UCSD-AML1 (cell line): Measurements from ENCODE around the gene NTF3.

Experiments
- DNase-seq: peaks from one replicate; lab custom pipeline; 2025; ENCODE audit not compliant: unreplicated experiment; lab: John Stamatoyannopoulos, UW

The NTF3 gene

DNA sequence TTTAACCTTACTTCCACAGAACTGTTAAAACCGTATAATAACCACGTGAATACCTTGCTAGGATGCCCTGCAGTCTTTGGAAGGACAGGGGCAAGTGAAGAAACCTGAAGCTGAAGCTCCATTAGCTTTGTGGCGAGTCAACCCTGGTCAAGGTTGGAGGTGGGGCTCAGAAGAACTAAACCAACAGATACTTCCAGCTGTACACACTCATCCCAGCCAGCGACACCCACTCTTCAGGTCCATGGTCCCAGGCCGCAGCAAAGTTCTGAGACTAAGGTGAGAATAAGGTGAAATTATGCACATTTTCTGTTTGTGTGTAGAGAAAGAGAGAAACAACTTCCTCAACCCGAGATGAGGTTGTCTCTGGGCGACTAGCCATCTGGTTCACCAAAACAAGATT lies 77.6 kb downstream of the NTF3 start:
- no peak for DNase-seq

DNA sequence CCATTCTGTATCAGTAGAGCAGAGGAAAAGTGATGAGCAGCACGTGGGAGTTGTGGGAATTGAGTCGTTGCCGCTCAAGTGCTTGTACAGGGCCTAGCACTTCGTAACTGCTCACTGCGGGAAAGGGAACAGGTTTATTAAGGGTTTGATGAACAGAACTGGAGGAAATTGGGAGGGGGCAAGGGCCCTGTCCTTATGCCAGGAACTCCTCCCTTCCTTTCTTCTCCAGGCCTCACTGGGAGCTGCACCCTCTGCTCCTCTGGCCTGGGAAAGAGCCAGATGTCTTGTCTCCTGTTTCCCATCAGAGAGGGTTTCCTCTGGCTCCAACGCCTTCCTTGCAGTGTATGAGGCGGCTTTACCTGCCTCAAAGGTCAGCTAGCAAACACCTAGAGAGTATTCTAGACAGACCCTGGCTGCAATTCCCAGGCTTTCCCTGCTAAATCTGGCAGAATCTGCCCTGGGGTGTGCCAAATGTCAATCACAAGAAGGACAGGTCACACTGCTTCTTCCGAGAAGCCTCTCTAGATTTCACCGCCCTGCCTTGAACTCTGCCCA lies 78.4 kb downstream of the NTF3 start:
- no peak for DNase-seq

DNA sequence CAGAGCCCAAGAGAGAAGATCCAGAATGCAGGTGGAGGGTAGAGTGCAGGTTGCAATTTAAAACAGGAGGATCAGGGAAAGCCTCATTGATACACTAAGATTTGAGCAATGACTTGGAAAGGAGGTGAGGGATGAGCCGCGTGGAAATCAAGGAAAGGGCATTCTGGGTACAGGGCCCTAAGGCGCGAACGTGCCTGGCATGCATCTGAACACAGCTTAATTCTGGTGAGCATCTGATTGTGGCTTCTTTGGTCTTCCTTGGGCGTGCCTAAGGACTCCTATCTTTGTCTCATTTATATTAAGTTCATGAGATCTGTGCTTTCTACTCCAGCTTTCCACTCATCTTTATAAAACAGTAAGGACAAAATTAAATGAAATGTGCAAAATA lies 79.3 kb downstream of the NTF3 start:
- DNase-seq: no peak

DNA sequence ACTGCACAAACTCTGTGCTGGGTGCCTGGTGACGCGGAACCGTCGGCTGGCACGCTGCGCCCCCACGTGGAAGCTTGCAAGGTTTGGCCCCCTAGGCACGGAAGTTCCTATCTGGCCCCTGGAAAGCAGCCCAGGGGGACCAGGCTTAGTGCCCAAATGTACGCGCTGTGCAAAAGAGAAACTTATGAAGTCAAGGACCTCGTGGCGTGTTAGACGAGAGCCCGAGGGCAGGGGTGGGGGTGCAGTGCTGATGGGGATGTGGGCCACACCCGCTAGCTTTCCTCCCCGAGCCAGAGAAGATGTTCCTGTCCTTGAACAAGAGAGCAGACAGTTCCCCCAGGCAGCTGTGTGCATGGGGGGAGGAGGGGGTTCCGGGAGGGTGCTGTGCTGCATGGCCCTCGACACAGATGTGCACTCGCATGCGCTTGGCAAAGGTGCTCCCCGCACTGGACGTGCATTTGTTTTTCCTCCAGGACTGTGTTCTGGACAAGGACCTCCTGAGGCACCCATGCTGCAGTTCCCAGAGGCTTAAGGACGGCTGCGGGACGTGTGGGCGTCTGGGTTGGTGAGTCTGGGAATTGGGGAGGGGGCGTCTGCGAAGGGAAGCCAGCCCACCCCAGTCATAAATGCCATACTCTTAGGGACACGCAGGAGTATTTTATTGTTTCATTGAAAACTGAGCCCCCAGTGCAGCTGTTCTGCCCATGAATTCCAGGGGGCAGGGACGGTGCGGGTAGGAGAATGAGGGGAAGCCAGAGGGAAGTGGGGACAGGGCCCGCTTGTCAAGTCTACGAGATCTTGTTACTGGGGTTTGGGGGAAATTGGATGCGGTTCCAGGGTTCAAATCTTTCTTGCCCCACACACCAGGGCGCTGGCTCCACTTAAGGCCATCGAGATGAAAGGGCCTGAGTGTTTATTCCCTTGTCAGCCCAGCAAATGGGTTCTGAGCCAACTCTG lies 80.0 kb downstream of the NTF3 start:
- peak; percentile 18 for DNase-seq

DNA sequence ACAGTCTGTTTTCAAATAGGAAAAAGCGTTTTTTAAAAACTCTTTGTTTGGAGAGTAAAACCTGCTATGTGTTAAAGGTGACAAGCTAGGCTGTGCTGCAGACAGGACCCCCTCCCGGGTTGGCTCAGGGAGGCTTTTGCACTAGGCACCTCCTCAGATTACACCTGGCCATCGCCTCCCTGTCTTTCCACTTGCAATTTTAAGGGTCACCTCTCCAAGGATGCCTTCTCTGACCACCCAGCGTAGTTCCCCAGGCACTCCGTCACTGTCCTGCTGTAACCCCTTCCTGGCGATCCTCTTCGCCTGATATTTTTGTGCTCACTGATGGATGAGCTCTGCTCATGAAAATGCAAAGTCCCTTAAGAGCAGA lies 80.7 kb downstream of the NTF3 start:
- no peak for DNase-seq

DNA sequence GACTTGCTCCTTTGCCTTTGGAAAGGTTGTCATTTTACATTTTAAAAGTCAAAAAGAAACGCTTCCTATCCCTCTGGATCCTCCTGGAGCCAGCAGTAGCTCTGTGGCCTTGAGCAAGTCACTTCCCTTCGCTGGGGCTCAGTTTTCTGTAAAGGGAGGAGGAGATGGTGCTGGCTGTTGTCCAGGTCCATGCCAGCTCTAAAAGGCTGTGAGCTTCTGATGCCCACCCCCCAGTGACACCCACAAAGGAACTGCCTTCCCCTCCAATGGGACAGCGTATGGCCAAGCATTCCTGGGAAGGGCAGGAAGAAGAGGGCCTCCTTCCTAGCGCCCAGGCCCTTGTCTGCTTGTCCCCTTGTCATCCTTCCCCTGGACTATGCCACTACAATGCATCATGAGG lies 81.5 kb downstream of the NTF3 start:
- no peak for DNase-seq

DNA sequence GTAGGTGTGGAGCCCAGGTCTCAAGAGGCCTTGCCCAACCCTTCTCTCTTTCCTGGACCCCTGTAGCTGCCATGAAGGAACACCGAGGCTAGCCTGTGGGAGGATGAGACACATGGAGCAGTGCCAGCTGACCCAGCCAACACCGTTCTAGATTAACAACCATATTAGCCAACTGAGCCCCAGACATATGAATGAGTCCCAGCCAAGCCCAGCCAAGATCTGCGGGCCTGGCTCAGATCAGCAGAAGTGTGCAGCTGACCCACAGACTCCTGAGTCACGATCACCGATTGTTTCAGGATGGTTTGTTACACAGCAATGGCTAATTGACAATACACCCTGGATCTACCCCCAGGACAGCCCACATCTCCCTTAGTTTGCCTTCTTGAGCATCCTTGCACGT lies 82.1 kb downstream of the NTF3 start:
- DNase-seq: no peak

DNA sequence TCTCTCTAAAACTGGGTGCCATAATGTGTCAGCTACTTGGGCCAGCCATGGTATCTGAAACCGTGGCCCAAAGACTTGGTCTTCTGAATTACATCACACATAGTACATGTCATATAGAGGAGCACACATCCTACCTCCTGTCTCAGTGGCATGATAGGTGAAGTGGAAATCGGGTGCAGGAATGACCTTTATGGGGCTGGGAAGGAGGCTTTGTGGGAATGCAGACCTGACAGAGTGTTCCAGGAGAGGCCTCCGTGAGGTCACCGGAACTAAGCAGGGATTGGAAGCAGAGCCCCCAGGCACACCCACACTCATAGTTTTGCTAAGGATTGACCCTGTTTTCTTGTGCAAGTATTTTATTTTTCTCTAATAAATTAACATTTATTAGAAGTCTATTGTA lies 82.6 kb downstream of the NTF3 start:
- no peak for DNase-seq

DNA sequence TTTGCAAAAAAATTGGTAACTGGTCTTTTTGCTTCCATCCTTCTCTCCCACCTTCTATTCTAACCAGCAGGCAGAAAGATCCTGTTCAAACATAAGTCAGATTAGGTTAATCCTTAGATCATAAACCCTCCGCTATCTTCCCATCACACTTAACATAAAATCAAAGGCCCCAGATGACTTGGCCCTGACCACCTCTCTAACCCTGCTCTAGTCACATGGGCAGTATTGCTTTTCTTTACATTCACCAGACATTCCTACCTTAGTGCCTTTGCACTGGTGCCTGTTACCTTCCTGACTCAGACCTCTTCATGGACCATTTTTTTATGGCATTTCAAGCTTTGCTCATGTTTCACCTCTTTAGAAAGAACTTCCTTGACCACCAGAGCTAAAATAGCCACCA lies 83.5 kb downstream of the NTF3 start:
- DNase-seq: no peak

DNA sequence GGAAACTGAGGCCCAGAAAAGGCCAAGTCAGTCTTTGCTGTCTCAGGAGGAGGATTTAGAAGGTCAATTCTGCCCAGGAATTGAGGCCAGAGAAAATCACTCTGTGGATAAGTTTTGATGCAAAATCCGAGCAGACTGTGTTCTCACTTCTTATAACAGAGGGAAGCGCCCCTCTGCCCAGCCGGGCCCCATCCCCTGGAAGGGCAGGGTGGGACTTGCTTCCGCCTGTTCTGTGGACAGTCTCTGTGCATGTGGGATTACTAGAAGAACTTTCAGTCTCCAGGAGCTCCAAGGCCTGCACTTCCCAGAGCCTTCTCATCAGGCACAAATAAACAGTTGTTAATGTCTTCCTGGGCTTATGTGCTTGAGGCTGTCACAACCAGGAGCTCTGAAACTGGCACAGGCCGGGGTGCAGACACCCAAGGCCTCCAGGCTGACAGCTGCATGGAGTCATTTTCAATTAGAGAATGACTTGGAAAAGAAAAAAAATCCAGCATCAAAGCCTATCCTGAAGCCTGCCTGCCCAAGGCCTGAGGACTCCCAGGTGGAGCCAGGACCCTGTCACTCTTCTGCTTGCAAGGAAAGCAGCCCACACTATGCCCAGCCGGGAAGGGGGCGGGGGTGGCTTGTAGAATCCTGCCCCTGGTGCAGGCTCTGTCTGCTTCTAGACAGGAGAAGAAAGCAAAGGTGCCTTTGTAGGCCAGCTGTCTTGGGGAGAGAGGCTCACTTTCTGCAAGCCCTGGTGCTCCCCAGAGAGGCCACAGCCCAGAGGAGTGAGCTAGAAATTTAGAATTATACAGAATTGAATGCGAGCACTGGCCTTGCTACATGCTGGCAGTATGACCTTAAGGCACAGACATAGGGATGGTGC lies 84.7 kb downstream of the NTF3 start:
- DNase-seq: no peak

DNA sequence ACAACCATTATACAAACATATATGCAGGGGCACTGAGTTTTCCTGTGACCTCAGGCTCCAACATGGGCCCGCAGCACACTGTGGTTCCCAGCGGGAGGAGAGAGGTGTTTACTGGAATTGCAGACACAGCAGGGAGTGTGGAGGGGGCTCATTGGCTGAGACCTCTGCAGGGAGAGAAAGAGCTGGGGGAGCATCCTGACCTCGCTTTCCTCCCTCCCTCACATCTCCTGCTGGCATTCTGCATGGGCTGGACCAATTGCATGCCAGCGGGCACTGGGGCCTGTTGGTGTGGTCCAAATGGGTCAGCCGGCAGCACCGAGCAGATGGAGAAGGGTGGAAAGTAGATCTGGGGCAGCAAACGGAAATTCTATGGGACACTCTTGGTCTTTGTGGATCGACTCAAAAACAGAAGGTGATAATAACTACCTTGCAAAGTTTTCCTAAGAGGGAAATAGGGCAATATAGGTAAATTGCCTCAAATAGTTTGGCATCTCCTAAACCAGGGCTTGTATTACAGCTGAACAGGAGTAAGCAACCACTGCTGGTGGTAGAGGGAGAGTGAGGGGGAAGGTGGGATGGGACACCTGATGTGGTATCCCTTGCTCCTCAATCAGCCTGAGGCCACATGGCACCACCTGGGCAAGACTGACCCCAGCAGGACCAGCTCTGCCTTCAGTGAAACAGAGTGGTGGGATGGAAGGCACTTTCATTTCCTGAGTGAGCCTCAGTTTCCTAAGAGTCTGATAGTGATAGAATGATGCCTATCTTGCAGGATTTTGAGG lies 86.9 kb downstream of the NTF3 start:
- no peak for DNase-seq

DNA sequence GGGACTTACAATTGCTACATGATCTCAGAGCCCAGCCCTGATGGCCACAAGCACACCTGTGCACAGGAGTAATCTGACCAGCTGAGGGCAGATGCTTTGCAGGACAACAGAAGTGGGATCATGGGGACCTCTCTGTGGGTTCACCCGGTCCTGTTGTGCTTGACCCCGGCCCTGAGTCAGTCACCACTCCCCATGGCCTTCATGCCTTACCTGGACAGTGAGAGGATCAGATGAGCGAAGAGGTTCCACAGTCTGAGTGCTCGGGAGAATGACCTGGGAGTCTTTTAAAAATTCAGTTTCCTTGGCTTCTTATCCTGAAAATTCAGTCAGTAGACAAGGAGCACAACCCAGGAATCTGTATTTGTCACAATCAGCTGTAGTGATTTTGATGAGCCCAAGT lies 88.1 kb downstream of the NTF3 start:
- no peak for DNase-seq

DNA sequence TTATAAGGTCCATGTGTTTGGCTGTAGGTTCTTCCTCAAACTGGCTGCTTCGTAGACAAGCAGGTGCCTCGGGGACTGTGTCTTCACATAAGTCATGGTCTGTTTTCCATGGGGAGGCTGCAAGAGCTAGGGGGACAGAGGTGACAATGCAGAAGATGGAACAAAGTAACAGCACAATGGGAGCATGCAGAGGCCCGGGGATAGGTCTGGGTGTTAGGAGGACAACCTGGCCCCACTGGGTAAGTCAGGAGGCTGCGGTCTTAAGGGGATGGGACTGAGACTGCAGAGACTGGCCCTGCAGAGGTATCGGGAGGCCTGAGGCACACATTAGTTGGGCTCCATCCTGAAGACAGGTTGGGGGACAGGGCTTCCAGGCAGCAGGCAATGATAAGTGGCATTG lies 88.9 kb downstream of the NTF3 start:
- DNase-seq: no peak

DNA sequence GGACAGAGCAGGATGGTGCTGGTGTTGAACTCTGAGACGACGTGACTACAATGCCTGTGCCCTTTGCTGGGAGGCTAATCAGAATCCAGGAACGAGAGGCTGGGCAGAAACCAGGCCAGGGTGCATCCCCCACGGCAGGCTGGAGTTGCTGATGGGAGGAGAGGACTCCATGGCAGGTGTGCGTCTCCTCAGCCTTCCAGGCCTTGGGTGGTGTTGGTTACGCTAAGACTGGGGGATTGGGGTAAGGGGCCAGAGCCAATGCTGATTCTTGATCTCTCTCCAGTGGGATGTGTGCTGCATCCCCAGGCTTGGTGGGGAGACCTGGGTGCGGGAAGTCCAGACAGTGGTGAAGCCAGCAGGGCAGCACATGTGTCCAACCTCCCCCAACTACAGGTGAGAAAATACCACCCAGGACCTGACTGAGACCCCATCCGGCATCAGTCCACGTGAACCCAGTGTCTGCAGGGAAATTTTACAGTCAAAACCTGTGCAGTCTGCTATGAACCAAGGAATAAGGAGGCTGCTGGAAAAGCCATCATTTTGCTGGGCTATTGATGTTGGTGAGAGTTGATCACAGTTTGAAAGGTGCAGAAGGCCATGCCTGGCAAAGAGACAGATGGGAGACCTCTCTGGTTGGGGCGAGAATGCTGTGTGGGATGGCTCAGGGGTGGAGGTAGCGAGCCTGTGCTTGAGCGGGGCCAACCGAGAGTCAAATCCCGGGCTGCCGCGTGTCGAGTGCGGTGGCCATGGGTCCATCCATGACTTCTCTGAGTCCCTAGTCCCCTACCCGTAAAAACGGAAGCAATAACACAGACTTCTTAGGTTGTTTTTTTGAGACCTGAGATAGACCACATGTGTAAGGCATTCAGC lies 89.8 kb downstream of the NTF3 start:
- no peak for DNase-seq

DNA sequence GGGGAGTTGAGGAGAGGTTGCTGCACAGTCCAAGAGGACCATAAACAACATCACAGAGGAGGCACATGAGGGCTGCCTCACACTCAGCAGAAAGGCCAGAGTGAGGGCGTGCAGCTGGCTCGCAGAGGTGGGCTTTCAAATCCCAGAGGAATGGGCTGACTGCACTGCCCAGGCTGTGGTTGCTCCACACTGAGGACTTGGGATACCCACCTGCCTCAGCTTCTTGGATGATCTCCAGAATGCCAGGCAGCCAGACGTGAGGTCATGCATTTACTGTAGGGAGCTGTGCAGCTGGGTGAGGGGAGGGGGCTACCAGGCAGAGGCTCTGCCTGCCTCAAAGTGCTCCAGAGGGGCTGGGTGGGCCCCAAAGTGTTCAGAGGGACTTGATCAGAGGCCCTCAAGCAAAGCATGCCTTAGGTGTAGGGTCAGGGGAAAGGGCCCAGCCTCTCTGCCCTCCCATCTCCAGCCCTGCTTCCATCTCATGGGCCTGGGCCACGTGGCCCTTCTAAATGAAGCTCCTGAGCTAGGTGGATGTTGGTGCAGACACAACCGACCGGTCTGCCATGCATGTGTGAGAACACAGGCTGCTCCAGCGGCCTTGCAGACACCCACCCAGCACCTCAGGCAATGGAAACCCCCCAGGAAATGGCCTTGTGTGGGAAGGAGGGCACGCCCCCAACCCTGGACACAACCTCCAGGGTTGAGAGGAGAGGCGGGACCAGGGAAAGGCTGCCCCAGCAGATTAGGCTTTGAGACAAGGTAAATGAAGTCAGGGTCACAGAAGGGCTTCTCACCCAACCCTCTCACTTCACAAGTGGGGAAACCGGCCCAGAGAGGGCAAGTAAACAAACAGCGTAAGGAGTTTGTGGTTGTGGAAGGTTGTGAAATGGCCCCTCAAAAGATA lies 90.8 kb downstream of the NTF3 start:
- no peak for DNase-seq

DNA sequence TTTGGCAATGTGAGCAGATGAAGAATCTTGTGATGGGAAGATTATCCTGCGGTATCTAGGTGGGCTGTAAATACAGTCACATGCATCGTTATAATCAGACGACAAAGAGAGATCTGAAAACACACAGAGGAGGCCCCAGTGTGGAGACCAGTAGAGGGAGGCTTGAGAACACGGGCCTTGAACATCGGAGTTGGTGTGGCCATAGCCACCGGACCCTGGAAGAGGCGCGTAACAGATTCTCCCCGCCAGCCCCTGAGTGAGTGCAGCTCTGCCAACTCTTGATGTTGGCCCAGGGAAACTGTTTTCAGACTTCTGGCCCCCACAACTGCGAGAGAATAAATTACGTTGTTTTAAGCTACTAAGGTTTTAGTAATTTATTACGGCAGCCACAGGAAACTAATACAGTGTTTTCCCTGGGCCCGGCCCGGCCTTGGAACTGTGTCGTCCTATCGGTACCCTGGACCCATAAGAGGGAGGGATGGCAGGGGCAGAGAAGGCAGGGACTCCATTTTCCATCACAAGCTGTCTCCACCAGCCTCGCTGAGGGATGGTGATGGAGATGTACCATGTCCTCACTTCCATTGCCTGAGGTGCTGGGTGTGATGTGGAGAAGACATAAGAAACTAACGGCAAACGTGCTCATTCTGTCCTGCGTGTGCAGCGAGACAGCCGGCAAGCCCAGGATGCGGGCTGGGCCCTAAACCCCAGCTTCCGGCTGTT lies 91.6 kb downstream of the NTF3 start:
- no peak for DNase-seq

DNA sequence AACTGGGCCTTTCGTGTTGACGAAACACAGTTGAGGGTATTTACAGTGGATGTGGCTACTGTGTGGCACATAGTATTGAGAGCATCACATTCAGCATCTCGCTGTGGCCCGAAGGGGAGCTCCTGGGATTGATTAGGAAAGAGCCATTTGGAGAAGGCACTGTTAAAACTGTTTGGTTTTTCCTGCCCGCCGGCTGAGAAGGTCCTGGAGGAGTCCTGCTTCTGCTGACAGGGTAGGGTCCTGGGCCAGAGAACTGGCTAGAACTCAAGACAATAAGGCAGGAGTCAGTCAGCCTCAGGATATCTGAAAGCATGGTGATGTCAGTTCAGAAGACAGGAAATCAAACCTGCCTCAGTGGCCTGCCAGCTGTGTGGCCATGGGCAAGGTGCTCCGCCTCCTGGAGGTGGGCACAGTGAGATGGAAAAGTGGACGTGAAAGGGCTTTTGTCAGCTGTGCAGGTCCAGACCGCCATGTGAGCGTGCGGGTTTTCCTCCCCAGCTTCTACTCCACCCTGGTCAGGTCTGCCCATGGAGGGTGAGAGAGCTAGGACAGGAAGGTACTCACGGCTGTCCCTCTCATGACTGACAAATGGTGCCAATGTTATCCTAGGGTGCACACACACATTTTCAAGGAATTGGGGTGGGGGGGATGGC lies 92.3 kb downstream of the NTF3 start:
- DNase-seq: no peak
